Renal cortical epithelial cell (primary cell): ENCODE measurements around the gene CTNNBIP1. TPM values are rescaled to one million over a fixed set of nuclear protein-coding genes. Genes with fewer than 3 reads are reported as not detected.

ENCODE experiments used
- DNase-seq: peaks from one replicate; pipeline ENCODE4 v3.0.0-alpha.2; 2011; ENCODE audit warnings: low read depth
- total RNA-seq: library from RNA; depleted of rRNA; stranded (reverse); fragments of >200 nt; gene quantifications from 2 replicates; pipeline ENCODE4 v1.2.3, GENCODE V29; 2014

Gene CTNNBIP1
- total RNA-seq, 1 donor from 2014 or later: 26.9 TPM

- no peak for DNase-seq
Measured at GRCh38 chr1:9853249-9853595, 56.8 kb downstream of the CTNNBIP1 start.

DNA sequence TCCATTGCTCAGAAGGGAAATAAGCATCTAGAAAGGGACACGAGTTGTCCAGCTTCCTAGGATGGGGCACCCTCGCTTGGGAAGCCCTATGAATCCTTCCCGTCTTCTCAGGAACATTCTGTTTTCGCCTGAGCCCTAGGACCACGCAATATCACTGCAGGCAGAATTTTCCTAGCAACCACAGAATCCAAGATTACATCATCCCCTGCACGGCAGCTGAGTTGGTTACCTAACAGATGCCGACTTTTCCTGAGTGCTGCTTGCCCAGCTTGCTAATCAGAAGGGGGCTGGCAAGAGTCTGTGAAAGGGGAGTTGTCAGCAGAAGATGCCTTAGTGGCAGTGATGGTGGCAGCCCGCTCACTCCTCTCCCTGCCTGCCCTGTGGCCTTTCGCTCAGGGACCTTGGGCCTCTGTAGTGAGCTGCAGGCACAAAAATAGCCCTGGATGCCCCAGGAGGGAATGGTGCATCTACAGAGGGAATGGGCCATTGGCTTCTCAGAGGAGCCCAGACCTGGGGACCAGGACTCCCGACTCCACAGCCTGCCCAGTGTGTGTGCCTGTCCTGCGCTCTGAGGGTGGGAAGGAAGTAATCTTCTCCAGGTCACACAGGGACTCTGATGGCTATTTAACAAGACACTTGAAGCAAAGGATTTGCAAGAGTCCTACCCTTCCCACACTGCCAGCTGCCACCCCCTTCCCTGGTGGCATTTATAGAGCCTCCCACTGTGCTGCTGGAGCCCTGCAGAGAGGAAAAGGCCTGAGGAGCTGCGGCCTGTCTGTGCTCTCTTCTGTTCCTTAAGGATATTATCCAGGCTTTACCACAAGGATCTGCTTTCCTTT lies 57.4 kb downstream of the CTNNBIP1 start:
- DNase-seq: no peak

GRCh38 chr1:9852004-9852403 lies 58.1 kb downstream of the CTNNBIP1 start:
- DNase-seq: no peak

DNA sequence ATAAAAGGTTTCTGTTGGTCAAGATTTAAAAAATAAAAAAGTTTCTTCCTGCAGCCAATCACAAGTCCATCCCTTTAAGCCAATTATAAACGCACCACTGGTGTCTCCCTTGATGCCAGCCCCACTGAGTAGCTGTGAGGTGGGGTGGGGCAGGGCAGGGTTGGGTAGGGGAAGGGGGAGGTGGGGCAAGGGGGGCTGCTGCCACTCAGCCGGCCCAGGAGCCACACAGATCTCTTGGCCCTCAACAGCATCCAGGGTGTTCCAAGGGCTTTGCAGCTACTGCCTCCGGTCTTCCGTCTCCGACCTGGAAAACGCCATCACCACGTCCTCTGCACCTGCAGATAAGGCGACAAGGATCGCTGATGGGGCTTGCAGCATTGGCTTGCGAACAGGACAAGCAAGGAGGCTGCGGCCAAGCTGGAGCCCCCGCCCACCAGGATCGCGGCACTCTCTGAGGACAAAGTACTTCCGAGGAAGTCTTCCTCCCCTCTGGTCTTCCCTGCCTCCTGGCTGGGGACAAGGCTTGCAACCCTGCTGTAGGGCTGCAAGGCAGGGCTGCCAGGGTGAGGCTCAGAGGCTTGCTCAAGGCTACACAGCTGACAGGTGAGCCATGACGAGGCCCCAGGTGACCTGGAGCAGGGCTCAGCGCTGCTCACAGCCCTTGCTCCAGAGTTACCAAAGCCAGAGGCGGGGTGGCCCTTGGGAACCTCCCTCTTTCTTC lies 59.5 kb downstream of the CTNNBIP1 start:
- DNase-seq: no peak

DNA sequence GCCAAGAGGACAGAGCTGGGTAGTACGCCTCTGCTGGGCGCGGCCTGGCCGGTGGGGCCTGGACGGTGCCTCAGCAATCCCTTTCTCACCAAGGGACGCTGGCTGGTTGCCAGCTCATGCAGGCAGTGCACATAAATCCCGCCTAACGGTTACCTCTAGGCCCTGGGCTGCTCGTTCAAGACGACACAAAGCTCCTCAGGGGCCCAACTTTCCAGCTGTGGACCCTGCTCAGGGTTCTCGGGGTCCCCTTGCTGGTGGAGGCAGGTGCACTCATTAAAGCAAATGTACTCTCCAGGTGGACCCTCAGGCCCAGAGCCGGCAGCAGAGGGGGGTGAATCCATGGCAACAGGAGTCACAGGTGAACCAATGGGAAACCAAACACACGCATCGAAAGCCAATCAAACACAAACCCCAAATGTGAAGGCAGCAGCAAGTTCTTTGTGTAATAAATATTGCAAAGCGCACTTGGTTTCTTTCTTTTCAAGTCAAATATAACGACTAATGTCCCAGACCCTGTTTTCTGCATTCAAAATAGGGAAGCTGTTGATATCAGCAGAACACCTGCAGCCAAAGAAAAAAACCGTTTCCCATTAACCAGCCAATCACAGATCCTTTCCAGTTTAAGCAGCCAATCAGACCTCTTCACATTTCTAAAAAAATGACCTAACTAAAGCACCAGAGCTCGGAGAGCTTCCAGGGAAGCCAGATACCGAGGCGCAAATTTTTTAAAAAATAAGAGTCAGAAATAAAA lies 60.2 kb downstream of the CTNNBIP1 start:
- no peak for DNase-seq

- no peak for DNase-seq
Measured at GRCh38 chr1:9848022-9848421, 62.0 kb downstream of the CTNNBIP1 start.

DNA sequence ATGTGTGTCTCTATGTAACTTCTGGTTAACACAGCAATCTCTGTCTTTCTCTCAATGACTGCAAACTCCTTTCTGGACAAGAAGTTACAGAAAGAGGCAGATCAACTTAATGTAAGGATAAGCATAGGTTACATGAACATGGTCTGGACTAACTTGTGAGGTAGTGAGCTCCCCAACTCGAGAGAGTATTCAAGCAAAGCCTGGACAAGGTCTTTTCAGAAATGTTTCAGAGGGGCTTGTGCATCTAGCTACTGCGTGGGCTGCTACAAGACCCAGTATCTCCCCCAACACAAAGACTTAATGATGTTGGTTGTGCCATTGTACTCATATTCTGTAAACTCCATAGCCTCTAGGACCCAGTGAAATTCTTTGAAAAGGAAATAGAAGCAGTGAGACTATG lies 62.8 kb downstream of the CTNNBIP1 start:
- no peak for DNase-seq

- DNase-seq: no peak
Measured at GRCh38 chr1:9846611-9847171, 63.4 kb downstream of the CTNNBIP1 start.

DNA sequence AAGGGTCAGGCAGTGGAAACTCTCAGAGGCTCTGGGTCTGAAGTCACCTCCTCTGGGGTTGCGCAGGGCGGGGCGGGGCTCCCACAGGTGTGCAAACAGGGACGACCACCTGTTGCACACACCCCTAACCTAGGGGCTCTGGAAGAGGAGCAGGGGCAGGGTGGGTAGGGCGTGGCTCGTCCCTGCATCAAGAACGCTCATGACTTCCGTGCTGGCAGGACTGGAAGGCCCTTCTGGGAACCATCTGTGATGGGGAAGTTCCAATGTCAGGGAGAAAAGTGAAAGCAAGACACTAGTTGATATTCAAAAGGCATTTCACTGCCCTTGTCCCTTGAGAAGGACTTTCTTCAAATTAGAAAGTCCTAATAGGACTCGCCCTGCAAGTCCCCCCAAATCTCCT lies 64.2 kb downstream of the CTNNBIP1 start:
- DNase-seq: no peak

DNA sequence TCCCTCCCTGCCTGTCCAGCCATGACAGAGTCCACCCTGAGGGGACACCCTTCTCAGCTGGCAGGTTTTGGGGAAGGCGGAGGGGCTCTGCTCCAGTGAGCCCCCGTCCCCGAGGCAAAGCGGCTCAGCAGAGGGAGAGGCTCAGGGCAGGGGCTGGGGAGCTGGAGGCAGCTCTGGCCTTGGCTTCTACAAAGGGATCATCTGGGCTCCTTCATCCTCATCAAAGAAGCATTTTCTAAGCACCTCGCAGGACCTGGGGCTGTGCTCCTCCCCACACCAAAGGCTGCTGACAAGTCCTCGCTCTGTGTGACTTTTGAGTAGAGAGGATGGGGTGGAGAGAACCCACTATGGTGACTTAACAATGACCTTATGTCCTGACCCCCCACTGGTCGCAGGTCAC lies 65.3 kb downstream of the CTNNBIP1 start:
- no peak for DNase-seq

GRCh38 chr1:9844106-9844505 lies 66.0 kb downstream of the CTNNBIP1 start:
- DNase-seq: no peak

- no peak for DNase-seq
Measured at GRCh38 chr1:9843576-9843945, 66.5 kb downstream of the CTNNBIP1 start.

DNA sequence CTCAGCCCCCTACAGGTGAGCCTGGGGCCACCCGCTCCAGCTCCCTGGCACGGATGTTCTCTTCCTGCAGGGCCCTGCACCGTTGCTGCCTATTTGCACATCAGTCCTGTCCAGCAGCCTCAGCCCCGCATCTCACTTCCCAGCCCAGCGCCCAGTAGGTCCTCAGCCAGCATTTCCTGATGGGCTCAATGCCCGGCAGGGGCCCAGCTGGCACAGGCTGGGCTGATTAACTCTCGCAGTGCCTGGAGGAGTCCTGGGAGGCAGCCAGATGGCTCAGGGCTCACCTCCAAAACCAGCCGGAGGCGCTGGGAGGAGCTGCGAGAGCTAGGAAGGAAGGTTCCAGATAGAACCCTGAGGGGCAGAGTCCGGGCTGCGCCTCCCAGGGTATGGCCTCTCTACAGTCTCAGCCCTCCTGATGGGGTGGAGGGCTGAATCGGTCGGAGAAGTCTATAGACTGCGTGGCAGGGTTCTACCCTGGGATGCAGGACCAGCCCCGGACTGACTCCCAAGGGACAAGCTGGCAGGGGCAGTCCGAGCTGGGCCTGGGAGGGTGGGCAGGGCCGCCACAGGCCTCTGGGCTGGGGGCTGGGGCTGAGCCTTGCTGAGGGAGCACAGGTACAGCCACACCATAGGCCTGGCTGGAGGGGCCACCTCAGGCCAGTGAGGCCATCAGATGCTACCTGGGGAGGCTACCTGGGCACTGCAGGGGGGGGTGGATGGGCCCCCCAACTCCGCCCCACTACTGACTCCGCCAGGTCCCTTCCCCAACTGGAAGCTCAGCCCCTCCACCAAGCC lies 67.1 kb downstream of the CTNNBIP1 start:
- DNase-seq: no peak

DNA sequence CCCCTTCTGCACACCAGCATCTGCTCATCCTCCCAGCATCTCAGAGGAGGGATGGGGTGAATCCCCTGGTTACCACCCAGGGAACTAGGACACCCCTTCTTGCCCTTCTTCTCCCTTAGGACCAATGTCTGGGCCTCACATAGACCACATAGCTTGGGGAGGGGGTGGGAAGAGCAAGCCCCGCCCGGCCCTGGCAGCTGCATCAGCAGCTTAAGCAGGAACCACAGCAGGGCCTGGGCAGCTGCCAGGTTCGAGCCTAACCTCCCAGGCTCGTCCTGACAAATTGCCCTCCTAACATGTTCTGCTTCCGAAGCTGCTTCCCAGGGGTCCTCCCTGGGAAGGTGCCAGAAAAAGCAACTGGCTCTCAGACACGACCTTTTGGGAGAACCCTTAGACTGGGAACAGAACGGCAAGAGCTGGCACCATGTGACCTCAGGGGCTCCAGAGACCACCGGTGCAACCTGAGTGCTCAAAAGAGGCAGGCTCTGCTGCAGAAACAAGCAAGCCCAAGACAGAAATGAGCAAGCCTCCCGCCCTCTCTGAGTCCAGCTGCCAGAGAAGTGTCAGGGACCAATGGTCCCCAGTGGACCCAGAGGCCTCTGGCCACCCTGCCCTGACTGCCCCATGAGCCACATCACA lies 67.9 kb downstream of the CTNNBIP1 start:
- no peak for DNase-seq

DNA sequence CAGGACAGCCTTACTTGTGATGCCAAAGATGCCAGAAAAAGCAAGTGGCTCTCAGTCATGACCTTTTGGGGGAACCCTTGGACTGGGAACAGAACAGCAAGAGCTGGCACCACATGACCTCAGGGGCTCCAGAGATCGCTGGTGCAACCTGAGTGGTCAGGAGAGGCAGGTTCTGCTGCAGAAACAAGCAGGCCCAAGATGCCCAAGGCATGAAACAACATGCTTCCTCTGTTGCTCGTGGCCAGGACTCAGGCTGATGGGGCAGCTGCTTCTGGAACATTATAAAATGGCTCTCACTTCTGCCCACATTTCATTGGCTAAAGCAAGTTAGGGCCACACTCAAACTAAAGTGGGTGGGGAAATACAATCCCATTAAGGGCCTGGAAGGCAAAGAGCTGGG lies 68.6 kb downstream of the CTNNBIP1 start:
- DNase-seq: no peak

GRCh38 chr1:9840176-9840575 lies 69.9 kb downstream of the CTNNBIP1 start:
- no peak for DNase-seq

DNA sequence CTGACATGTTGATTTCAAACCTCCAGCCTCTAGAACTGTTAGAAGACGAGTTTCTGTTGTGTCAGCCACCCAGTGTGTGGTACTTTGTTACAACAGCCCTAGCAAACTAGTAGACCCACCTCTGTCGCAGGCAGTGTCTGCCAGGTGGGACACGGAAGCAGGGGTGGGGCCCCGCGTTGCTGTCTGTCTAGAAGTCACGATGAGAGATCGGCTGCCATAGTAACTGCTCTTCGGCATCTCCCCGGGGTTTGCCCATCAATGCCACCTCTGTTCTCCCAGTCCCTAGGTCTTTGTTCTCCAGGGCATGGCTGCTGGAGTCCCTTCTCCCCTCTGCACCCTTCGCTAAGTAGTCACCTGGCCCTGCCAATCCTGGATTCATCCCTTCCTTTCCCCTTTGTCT lies 71.1 kb downstream of the CTNNBIP1 start:
- no peak for DNase-seq

- DNase-seq: no peak
Measured at GRCh38 chr1:9836632-9836960, 73.5 kb downstream of the CTNNBIP1 start.

GRCh38 chr1:9835758-9836631 lies 74.1 kb downstream of the CTNNBIP1 start:
- DNase-seq: peak; percentile 34

DNA sequence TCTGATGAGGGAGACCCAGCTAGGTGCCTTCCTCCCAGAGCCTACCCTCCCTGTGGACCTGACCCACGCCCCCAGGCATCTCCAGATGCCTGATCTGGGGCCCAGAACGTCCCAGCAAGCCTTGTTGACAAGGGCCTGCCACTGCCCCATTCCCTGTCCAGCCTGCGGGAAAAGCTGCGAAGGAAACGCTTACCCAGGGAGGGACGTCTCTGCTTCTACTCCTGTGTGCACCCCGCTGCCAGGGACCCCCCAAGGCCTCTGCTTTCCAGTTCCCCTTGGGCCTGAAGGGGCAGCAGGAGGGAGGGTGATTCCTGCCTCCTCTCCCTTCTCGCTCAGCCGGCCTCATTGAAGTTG lies 74.7 kb downstream of the CTNNBIP1 start:
- DNase-seq: no peak
